Upper lobe of left lung (tissue), 4 donors: ENCODE results near the gene ZNF367.
"Not testable (repeated sequence)": the region's sequence is repeated elsewhere in the genome, so short reads cannot be mapped to it uniquely, and the experiment has no call there.

Source experiments
- CTCF ChIP-seq, 6 experiments: fragments of 450-650 bp in 4 of 6; fragments of 200-600 bp in 2 of 6; sonication (generic) in 2 of 6; IDR thresholded peaks; one replicate each; pipeline ENCODE4 v1.5.1; 2016 to 2019; ENCODE audit warnings: antibody characterized with exemption in 6 of 6
- POLR2A ChIP-seq, 4 donors: fragments of 450-650 bp; IDR thresholded peaks; one replicate each; pipeline ENCODE4 v1.5.1; 2016 to 2017; ENCODE audit warnings: antibody characterized with exemption in 4 of 4, mild to moderate bottlenecking in 2 of 4
- POLR2AphosphoS5 ChIP-seq, 2 donors: sonication (generic); formaldehyde crosslinking; IDR thresholded peaks; one replicate each; pipeline ENCODE4 v1.5.1; 2017; ENCODE audit warnings: antibody characterized with exemption in 2 of 2

- not testable (repeated sequence) for TF ChIP-seq POLR2AphosphoS5, CTCF, POLR2A (IDR thresholded peaks at IDR 0.05)
Observed at GRCh38 chr9:96360523-96360922, 57.6 kb downstream of the ZNF367 start.
